Right atrium auricular region (tissue), 2 donors: ENCODE measurements around the gene BARX1. TPM values are rescaled to one million over a fixed set of nuclear protein-coding genes. Genes with fewer than 3 reads are reported as not detected.

Source experiments
- DNase-seq: peaks from one replicate; pipeline ENCODE4 v3.0.0-alpha.2; 2019; ENCODE audit warnings: low spot score
- H3K27ac ChIP-seq, 2 donors: fragments of 200-600 bp; sonication (generic); 1 replicate in 1 of 2; 2 replicates in 1 of 2; pipeline ENCODE4 v1.5.1; 2016 to 2019
- H3K27me3 ChIP-seq, 2 donors: fragments of 200-600 bp; sonication (generic); one replicate each; pipeline versions ENCODE4 v1.5.1 to v1.6.0; 2017 to 2019
- H3K36me3 ChIP-seq: fragments of 200-600 bp; sonication (generic); one replicate; pipeline ENCODE4 v1.5.1; 2016
- H3K4me1 ChIP-seq, 2 donors: fragments of 200-600 bp; sonication (generic); one replicate each; pipeline versions ENCODE4 v1.5.1 to v1.6.0; 2017 to 2019
- H3K4me3 ChIP-seq, 2 donors: fragments of 200-600 bp; sonication (generic); 1 replicate in 1 of 2; 2 replicates in 1 of 2; pipeline ENCODE4 v1.5.1; 2017 to 2019; ENCODE audit warnings: mild to moderate bottlenecking in 1 of 2, moderate library complexity in 1 of 2
- H3K9me3 ChIP-seq, 2 donors: fragments of 200-600 bp; sonication (generic); one replicate each; pipeline ENCODE4 v1.5.1; 2019
- CTCF ChIP-seq, 2 donors: fragments of 200-600 bp; sonication (generic); IDR thresholded peaks; one replicate each; pipeline ENCODE4 v1.5.1; 2019; ENCODE audit warnings: antibody characterized with exemption in 2 of 2
- total RNA-seq, 2 donors: library from RNA; depleted of rRNA; stranded (reverse); fragments of >200 nt; gene quantifications; one replicate each; pipeline ENCODE4 v1.1.0, GENCODE V29; 2016

BARX1 gene
- total RNA-seq, 2 donors from 2014 or later = not detected

DNA sequence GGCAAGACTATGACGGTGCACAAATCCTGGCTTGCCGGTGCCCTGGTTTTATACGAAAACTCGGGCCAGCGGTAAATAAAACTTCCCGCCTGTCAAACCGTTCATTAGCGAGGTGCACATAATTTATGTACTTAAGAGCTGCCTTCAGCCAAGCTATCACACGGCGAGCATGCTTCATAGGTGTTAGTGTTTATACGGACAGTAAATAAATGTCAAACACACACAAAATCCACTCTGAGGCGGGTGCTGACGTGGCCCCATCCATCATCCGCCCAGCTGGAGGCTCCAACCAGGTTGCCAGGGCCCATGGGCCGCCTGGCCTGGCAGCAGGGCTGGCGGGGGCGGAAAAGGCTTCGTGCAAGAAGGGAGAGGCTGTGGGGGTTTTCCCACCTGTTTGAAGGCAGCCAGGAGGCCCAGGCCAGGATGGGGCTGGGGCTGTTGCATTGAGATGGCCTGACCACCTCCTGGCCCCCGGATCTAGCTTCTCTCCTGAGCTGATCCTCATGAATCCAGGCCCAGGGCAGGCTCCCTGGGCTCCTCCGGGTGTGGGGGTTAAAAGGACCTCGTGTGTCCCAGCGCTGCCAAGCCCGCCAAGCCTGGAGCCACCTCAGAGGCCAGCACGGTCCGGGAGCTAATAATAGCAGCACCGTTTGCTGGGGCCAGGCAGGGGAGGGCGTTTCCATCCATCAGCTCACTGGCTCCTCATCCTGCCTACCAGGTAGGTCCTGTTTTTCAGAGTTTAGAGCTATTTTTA is 43.2 kb downstream of the BARX1 start:
- H3K27ac ChIP-seq = no peak overlapping the region
- no peak for DNase-seq
- no peaks in the 10 kb centered on the region for H3K9me3 ChIP-seq
- no peak for TF ChIP-seq CTCF (IDR thresholded peaks at IDR 0.05)
- H3K4me1 ChIP-seq = peaks cover 0 to 6% of the 10 kb centered on the region in 2 donors
- H3K27me3 ChIP-seq = no peaks in the 10 kb centered on the region
- H3K36me3 ChIP-seq = no peaks in the 10 kb centered on the region
- H3K4me3 ChIP-seq = no peak overlapping the region

DNA sequence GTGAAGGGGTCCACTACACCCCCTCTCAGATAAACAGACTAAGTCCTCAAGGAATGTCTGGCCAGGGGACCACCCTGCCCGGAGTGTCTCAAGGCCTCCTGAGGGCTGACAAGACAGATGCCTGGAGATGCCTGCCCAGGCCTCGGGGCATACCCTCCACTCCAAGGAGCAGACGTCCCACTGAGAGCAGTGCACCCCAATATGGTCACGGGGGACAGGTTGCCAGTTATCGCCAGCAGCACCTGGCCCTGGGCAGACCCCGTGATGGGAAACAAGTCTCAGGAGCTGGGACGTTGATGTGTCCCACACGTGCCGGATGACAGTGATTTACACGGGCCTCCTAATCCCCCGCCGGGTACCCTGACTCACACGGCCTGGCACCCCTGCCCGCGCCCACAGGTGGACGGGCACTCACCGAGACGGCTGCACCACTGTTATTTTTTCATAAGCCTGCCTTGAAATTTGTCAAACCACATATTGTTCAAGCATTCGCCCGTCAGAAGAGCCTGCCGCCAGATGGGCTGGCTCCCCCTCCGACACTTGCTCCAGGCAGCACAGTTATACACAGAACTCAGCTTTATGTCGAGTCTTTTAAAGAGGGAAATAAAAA is 43.9 kb downstream of the BARX1 start:
- peaks cover 0 to 6% of the 10 kb centered on the region in 2 donors for H3K4me1 ChIP-seq
- H3K4me3 ChIP-seq = no peak overlapping the region
- H3K27me3 ChIP-seq = no peaks in the 10 kb centered on the region
- no peaks in the 10 kb centered on the region for H3K9me3 ChIP-seq
- no peak for DNase-seq
- no peak overlapping the region for H3K27ac ChIP-seq
- no peak for TF ChIP-seq CTCF (IDR thresholded peaks at IDR 0.05)
- no peaks in the 10 kb centered on the region for H3K36me3 ChIP-seq

- no peak for DNase-seq
- no peak overlapping the region for H3K4me3 ChIP-seq
- H3K9me3 ChIP-seq = no peaks in the 10 kb centered on the region
- peaks cover 0 to 6% of the 10 kb centered on the region in 2 donors for H3K4me1 ChIP-seq
- H3K36me3 ChIP-seq = no peaks in the 10 kb centered on the region
- TF ChIP-seq CTCF (IDR thresholded peaks at IDR 0.05) = no peak
- no peak overlapping the region for H3K27ac ChIP-seq
- H3K27me3 ChIP-seq = no peaks in the 10 kb centered on the region
These were observed 44.6 kb downstream of the BARX1 start for GRCh38 chr9:93910598-93910997.

- no peak for DNase-seq
- no peak overlapping the region for H3K27ac ChIP-seq
- H3K4me1 ChIP-seq = peaks cover 0 to 6% of the 10 kb centered on the region in 2 donors
- H3K4me3 ChIP-seq = no peak overlapping the region
- no peak for TF ChIP-seq CTCF (IDR thresholded peaks at IDR 0.05)
- no peaks in the 10 kb centered on the region for H3K9me3 ChIP-seq
- H3K27me3 ChIP-seq = no peaks in the 10 kb centered on the region
- H3K36me3 ChIP-seq = no peaks in the 10 kb centered on the region
These were observed 45.0 kb downstream of the BARX1 start for GRCh38 chr9:93910196-93910595.

GRCh38 chr9:93909242-93909616 is 45.9 kb downstream of the BARX1 start:
- H3K27me3 ChIP-seq = no peaks in the 10 kb centered on the region
- DNase-seq = no peak
- no peak for TF ChIP-seq CTCF (IDR thresholded peaks at IDR 0.05)

More at GRCh38 chr9:93909242-93909616, 45.9 kb downstream of the BARX1 start:
- Histone ChIP-seq H3K27ac (no peak overlapping the region), H3K9me3 (no peaks in the 10 kb centered on the region), H3K4me3 (no peak overlapping the region), H3K4me1 (peaks cover 0 to 6% of the 10 kb centered on the region in 2 donors), H3K36me3 (no peaks in the 10 kb centered on the region)
